Gastroesophageal sphincter (tissue), 3 donors: ENCODE results near the gene MIX23.

Source experiments
- EP300 ChIP-seq: sonication (generic); formaldehyde crosslinking; IDR thresholded peaks from one replicate; pipeline ENCODE4 v1.6.1; 2017; ENCODE audit warnings: antibody characterized with exemption, mild to moderate bottlenecking
- POLR2A ChIP-seq, 2 donors: fragments of 450-650 bp; IDR thresholded peaks; one replicate each; pipeline ENCODE4 v1.6.1; 2017; ENCODE audit warnings: antibody characterized with exemption in 2 of 2, mild to moderate bottlenecking in 2 of 2, moderate library complexity in 1 of 2
- TF ChIP-seq, protein P1 (sequence below), 4 experiments: fragments of 200-600 bp in 2 of 4; fragments of 450-650 bp in 2 of 4; sonication (generic) in 1 of 4; IDR thresholded peaks; one replicate each; pipeline ENCODE4 v1.5.1; 2017 to 2019; ENCODE audit warnings: antibody characterized with exemption in 4 of 4, mild to moderate bottlenecking in 2 of 4, moderate library complexity in 2 of 4

DNA sequence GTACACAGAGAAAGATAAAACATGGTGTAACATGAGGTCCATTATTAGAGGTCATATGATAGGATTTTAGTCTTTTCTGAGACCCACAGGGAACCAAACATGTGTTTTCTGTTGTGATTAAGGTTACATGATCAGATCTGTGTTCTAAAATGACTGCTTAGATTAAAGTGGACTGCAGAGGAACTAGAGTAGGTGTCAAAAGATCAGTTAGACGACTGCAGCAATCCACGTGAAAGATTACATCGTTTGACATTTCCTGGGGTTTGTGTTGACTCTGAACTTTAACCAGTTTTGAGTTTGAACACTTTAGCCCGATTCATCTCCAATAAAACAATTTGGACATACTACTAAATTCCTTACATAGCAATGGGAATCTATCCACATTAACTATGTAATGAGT lies 5.1 kb downstream of the MIX23 start:
- TF ChIP-seq, protein P1, sequence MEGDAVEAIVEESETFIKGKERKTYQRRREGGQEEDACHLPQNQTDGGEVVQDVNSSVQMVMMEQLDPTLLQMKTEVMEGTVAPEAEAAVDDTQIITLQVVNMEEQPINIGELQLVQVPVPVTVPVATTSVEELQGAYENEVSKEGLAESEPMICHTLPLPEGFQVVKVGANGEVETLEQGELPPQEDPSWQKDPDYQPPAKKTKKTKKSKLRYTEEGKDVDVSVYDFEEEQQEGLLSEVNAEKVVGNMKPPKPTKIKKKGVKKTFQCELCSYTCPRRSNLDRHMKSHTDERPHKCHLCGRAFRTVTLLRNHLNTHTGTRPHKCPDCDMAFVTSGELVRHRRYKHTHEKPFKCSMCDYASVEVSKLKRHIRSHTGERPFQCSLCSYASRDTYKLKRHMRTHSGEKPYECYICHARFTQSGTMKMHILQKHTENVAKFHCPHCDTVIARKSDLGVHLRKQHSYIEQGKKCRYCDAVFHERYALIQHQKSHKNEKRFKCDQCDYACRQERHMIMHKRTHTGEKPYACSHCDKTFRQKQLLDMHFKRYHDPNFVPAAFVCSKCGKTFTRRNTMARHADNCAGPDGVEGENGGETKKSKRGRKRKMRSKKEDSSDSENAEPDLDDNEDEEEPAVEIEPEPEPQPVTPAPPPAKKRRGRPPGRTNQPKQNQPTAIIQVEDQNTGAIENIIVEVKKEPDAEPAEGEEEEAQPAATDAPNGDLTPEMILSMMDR (IDR thresholded peaks at IDR 0.05): no peak
- TF ChIP-seq POLR2A (IDR thresholded peaks at IDR 0.05) (no peak), EP300 (no peak)
